Stimulated activated CD4-positive, alpha-beta T cell treated with anti-CD3 and anti-CD28 coated beads, Interleukin-15, amount 100 ng/mL, for 24 hours (primary cell): ENCODE results near the gene ZC3H18.

Experiments
- DNase-seq: peaks from one replicate; pipeline ENCODE4 v3.0.0-alpha.2; 2020

Gene ZC3H18

GRCh38 chr16:88552166-88552565 is 18.0 kb upstream of the ZC3H18 start:
- no peak for DNase-seq

- DNase-seq, result no peak
Observed at GRCh38 chr16:88552815-88553214, 17.4 kb upstream of the ZC3H18 start.

- no peak for DNase-seq
Observed at GRCh38 chr16:88553739-88554138, 16.5 kb upstream of the ZC3H18 start.

GRCh38 chr16:88554711-88555264 is 15.4 kb upstream of the ZC3H18 start:
- DNase-seq, result no peak

- DNase-seq, result no peak
Observed at GRCh38 chr16:88556294-88556988, 13.8 kb upstream of the ZC3H18 start.

GRCh38 chr16:88558457-88559442 is 11.5 kb upstream of the ZC3H18 start:
- no peak for DNase-seq

- DNase-seq, result no peak
Observed at GRCh38 chr16:88560714-88561484, 9.3 kb upstream of the ZC3H18 start.

GRCh38 chr16:88561485-88562359 is 8.5 kb upstream of the ZC3H18 start:
- peak; percentile 59 for DNase-seq

- DNase-seq, result peak; percentile 89
Observed at GRCh38 chr16:88566158-88566557, 4.0 kb upstream of the ZC3H18 start.

- DNase-seq, result no peak
Observed at GRCh38 chr16:88568710-88569613, 1.2 kb upstream of the ZC3H18 start.

GRCh38 chr16:88569614-88569984 is 604 bp upstream of the ZC3H18 start:
- DNase-seq, result peak; percentile 14

- peak; percentile 62 for DNase-seq
Observed at GRCh38 chr16:88570691-88571092, 489 bp downstream of the ZC3H18 start.

- no peak for DNase-seq
Observed at GRCh38 chr16:88575251-88575650, 5.0 kb downstream of the ZC3H18 start.

GRCh38 chr16:88576307-88576706 is 6.1 kb downstream of the ZC3H18 start:
- no peak for DNase-seq

- no peak for DNase-seq
Observed at GRCh38 chr16:88577166-88577565, 7.0 kb downstream of the ZC3H18 start.

GRCh38 chr16:88578446-88579313 is 8.5 kb downstream of the ZC3H18 start:
- DNase-seq, result no peak

GRCh38 chr16:88580371-88580770 is 10.2 kb downstream of the ZC3H18 start:
- no peak for DNase-seq

GRCh38 chr16:88581033-88581432 is 10.8 kb downstream of the ZC3H18 start:
- DNase-seq, result no peak

- DNase-seq, result no peak
Observed at GRCh38 chr16:88582912-88583575, 12.8 kb downstream of the ZC3H18 start.
